G401 (cell line): ENCODE results near the gene TRAPPC5. TPM values are rescaled to one million over a fixed set of nuclear protein-coding genes. Genes with fewer than 3 reads are reported as not detected.

ENCODE experiments used
- DNase-seq: peaks from one replicate; pipeline ENCODE4 v3.0.0-alpha.2; 2015; ENCODE audit warnings: low spot score
- in situ Hi-C: cut with HindIII; loops from 2 replicates; pipeline ENCODE4 v1.10.0; 2016; ENCODE audit warnings: low sequenced_read_pairs, mixed read lengths
- total RNA-seq: library from RNA; depleted of rRNA; stranded (reverse); fragments of >200 nt; shearing (Covaris generic); gene quantifications from 2 replicates; pipeline ENCODE4 v1.2.3, GENCODE V29; 2014

Gene TRAPPC5
- total RNA-seq, 1 experiment from 2014 or later = 153 TPM

- DNase-seq = no peak
Observed at GRCh38 chr19:7670790-7671189, 9.8 kb upstream of the TRAPPC5 start.

GRCh38 chr19:7672522-7672921 is 8.1 kb upstream of the TRAPPC5 start:
- in situ Hi-C loops = no loop called here
- no peak for DNase-seq

More at GRCh38 chr19:7670790-7671189, 9.8 kb upstream of the TRAPPC5 start:
- in situ Hi-C loops = no loop called here

GRCh38 chr19:7674010-7675005 is 6.3 kb upstream of the TRAPPC5 start:
- in situ Hi-C loops = no loop called here
- DNase-seq = peak; percentile 24

GRCh38 chr19:7676376-7676775 is 4.3 kb upstream of the TRAPPC5 start:
- DNase-seq = no peak

GRCh38 chr19:7676854-7677253 is 3.8 kb upstream of the TRAPPC5 start, which contains the start of gene MCEMP1:
Gene MCEMP1, plus strand, starts transcription at chr19:7677090. Its CDS starts 31 bp downstream, at chr19:7677121.
- DNase-seq = no peak
- in situ Hi-C loops = no loop called here

More at GRCh38 chr19:7676376-7676775, 4.3 kb upstream of the TRAPPC5 start:
- in situ Hi-C loops = no loop called here

- in situ Hi-C loops = no loop called here
Observed at GRCh38 chr19:7677669-7678311, 2.8 kb upstream of the TRAPPC5 start.

GRCh38 chr19:7678971-7679751 is 1.5 kb upstream of the TRAPPC5 start:
- in situ Hi-C loops = no loop called here
- peak; percentile 75 for DNase-seq

More at GRCh38 chr19:7677669-7678311, 2.8 kb upstream of the TRAPPC5 start:
- DNase-seq = no peak

GRCh38 chr19:7679771-7680605 is 645 bp upstream of the TRAPPC5 start:
- in situ Hi-C loops = no loop called here
- DNase-seq = no peak

GRCh38 chr19:7681340-7682174 is 924 bp downstream of the TRAPPC5 start:
- in situ Hi-C loops = no loop called here
- DNase-seq = peak; percentile 79

GRCh38 chr19:7682175-7682855 is 1.7 kb downstream of the TRAPPC5 start:
- in situ Hi-C loops = no loop called here
- peak; percentile 25 for DNase-seq

GRCh38 chr19:7685546-7686445 is 5.2 kb downstream of the TRAPPC5 start:
- DNase-seq = no peak
- in situ Hi-C loops = no loop called here

- in situ Hi-C loops = no loop called here
- no peak for DNase-seq
Observed at GRCh38 chr19:7687177-7687576, 6.5 kb downstream of the TRAPPC5 start.

- DNase-seq = no peak
- in situ Hi-C loops = no loop called here
Observed at GRCh38 chr19:7689165-7689564, 8.5 kb downstream of the TRAPPC5 start.

GRCh38 chr19:7690779-7691258 is 10.2 kb downstream of the TRAPPC5 start:
- no peak for DNase-seq
- in situ Hi-C loops = no loop called here

GRCh38 chr19:7691497-7691896 is 10.9 kb downstream of the TRAPPC5 start:
- DNase-seq = no peak
- in situ Hi-C loops = no loop called here
